ENCODE measurements around the gene TEX29.

GRCh38 chr13:111371720-111372119 is 51.3 kb downstream of the TEX29 start:
- TF ChIP-seq EP300 (IDR thresholded peaks at IDR 0.05) (no peak), CTCF (IDR thresholded peaks at IDR 0.05) (no peak), POLR2A (IDR thresholded peaks at IDR 0.05) (no peak)
